Stimulated activated naive CD4-positive, alpha-beta T cell (primary cell): ENCODE data around the gene TEKTIP1.
"Not testable (repeated sequence)": the region's sequence is repeated elsewhere in the genome, so short reads cannot be mapped to it uniquely, and the experiment has no call there.

Experiments used
- DNase-seq, 6 experiments: peaks; one replicate each; lab custom pipeline; 2025; lab: John Stamatoyannopoulos, UW

TEKTIP1 gene

DNA sequence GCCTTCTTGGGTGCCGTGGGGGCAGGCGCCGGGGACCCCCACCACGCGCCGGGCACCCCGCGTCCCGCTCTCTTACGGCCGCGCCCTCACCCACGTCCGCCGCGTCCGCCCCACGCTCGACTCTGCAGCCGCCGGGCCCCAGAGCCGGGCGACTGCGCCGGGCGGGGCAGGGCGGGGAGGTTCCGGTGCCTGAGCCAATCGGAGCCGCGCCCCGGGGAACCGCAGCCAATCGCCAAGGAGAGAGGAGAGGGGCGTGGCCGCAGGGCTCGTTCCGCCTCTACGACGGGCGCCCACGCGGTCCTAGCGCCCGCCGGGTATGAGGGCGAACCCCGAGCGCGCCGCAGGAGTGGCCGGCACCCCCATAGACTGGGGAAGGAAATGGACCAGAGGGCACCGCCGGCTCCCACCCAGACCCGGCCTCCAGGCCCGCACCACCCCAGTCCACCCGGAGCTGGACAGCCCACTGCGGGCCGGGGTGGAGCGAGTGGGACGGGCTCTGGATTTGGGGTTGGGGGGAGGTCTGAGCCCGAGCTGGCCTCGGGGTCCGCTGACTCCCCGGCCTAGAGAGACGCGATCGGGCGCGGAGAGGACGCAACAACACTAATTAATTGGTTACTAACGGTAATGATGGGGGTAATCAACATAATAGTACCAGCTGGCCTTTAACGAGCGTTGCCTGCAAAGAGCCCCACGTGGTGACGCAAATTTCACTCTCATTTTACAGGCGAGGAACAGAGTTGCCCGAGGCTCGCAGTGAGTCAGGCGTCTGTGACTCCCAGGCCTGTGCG, 18.7 kb downstream of the TEKTIP1 start, which contains the start of gene MFSD12:
MFSD12 (minus strand) TSS at position 126 of the 788 bp plus-strand sequence. CDS start 183 bp downstream, outside the sequence.
- DNase-seq, result peak; percentile 87 to 93 (median 90)

DNA sequence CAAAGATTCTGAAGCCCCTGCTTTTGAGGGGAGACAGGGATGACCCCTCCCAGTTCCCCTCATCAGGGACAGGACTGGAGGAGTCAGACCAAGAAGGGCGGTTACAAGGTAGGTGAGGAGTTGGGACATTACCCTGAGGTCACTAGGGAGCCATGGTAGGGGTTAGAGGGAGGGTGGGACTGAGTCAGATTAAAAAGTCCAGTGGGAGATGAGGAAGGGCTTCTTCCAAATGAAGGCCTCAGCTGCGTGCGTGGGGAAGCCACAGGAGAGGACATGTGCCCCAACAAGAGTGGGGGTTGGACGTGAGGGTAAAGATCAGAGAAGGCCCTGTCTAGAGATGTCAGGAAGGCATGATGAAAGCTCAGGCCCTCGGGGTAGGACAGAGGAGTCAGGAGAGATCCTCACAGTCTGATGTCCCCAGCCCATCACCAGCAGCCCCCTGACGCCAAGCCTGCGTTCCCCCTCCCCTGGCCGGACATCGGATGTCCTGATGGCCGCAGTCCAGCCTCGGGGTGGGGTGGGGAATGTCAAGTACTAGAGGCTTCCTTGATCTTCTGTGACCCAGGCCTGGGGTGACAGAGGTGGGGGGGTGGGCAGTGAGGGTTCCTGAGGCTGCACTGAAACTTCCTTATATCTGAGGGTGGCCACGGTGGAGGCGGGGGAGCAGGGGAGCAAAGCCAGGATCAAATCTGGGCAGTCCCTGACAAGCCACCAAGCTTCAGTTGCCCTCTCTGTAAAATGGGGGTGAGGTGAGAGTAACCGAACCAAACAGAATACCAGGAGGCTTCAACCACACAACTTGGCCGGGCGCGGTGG, 24.9 kb downstream of the TEKTIP1 start:
- DNase-seq, result no peak

DNA sequence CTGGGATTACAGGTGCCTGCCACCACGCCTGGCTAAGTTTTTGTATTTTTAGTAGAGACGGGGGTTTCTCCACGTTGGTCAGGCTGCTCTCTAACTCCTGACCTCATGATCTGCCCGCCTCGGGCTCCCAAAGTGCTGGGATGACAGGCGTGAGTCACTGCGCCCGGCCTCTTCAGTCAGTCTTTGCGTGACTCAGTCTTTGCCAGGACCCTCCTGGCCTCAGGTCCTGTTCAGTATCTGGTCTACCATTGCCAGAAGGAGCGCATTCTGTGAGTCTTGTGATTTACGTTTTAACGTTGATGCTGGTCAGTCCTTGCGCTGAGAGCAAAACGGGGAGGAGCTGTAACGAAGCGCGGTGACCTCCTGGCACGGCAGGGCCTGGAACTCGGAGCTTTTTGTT, 26.2 kb downstream of the TEKTIP1 start:
- DNase-seq, result no peak

DNA sequence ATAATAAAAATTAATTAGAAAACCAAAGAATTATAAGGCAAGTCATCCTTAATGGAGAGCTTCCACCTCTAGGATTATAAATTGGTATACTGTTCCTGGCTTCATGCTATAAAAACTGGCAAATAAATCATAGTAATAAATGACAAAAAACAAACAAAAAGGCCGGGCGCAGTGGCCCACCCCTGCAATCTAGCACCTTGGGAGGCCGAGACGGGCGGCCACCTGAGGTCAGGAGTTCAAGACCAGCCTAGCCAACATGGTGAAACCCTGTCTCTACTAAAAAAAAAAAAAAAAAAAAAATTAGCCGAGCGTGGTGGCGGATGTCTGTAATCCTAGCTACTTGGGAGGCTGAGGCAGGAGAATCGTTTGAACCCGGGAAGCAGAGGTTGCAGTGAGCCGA, 31.1 kb downstream of the TEKTIP1 start:
- DNase-seq, result not testable (repeated sequence)

DNA sequence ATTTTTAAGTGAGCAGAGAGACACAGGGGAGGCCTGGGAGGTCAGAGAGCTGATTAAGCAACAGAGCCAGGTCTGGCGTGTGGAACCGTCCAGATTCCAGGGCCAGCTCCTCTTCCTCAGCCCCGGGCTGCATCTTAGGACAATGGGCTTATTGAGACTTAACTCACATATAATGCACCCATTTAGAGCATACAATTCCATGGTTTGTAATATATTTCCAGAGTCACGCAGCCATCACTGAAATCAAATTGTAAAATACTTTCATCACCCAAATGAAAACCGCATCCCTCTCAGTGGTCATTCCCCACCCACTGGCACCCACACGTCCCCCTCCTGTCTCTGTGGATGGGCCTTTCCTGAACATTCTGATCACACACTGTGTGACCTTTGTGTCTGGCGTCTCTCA, 31.6 kb downstream of the TEKTIP1 start:
- DNase-seq, result no peak

DNA sequence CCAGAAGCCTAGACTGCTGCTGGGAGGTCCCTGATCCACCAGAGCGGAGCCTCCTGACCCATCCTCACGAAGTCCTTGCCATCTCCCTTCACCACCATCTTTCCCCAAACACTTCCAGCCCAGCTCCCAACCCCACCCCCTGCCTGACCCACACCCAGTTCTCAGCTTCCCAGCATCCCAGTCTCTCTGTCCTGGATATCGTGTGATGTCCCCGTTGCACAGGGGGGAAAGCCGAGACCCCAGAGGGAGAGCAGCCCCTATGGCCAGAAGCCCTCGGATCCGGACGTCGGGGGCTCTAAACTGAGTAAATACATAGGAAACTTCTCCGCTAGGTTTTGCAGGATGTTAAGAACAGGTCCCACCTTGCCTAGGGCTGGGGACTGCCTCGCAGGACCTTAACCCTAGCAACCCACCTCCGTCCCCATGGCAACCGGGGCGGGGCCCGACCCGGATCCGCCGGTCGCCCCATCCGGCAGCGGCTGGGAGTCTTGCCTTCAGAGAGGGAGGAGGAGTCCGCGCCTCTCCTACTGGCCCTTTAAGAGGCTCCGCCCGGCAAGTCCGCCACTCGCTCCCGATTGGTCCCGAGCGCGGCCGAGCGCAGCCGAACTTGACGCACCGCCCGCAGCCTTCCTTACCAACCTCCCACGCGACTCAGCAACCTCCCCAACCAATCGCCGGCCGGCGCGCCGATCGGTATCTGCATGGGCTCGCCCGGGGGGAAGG, 33.3 kb downstream of the TEKTIP1 start:
- DNase-seq, result peak; percentile 96 to 99 (median 98)

DNA sequence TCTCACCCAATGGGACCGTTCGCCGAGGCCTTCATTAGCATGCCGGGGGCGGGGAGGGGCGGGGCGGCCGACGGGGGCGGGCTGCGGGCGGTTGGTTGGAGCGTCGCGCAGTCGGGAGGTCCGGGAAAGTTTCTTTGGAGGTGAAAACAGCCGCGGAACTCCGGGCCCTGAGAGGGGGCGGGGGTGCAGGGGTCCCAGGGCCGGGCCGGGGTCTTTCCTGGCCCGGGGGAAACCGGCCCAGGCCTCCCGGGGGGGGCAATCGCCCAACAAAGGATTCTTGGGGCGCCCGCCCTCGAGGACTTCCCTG, 33.8 kb downstream of the TEKTIP1 start, which contains the start of gene HMG20B:
HMG20B (plus strand) TSS at position 90 of the 307 bp plus-strand sequence. CDS start 366 bp downstream, outside the sequence.
- no peak for DNase-seq

DNA sequence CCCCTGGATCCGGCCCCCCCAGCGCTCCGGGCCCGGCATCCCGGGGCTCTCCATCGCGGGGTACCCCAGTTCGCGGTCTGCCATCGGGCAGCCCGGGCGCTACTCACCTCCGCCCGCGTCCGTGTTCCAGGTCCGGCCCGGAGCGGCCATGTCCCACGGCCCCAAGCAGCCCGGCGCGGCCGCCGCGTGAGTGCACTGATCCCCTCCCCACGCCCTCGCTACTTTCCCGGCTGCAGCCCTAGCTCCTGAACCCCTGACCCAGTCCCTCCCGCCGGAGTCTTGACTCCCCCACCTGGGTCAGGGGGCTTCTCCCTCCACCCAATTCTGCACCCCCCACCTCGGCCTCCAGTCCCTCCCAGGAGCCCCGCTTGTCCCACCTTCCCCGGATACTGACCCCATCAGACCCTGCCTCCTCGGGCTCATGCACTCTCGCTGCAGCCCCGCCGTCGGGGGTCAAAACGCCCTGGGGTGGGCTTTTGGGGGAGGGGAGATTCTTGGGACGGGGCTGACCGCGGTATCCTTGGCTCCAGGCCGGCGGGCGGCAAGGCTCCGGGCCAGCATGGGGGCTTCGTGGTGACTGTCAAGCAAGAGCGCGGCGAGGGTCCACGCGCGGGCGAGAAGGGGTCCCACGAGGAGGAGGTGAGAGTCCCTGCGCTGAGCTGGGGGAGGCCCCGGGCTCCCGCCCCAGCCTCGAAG, 34.3 kb downstream of the TEKTIP1 start:
- no peak for DNase-seq

DNA sequence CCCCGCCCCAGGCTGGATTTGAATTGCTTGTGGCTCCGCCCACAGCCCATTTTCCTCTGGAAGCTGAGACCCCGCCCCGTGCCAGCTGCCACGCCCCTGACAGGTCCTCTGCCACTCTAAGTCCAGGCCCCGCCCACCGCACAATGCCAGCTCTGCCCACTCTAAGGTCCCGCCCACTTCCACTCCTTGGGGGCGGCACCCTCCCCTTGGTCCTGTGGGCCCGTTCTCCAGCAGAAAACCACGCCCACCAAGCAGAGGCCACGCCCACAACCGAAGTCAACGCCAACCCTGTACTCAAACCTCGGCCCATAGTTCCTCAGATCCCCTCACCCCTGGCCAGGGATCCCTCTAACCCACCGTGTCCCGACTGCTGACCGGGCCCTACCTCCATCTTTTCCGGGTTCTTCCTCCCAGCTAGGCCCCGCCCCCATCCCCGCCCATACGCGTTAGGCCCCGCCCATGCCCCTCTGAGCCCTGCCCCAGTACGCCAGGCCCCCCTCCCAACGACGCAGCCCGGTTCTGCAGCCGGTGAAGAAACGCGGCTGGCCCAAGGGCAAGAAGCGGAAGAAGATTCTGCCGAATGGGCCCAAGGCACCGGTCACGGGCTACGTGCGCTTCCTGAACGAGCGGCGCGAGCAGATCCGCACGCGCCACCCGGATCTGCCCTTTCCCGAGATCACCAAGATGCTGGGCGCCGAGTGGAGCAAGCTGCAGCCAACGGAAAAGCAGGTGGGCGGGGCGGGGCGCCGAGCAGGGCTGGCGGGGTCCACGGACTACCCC, 35.1 kb downstream of the TEKTIP1 start:
- peak; percentile 53 to 83 (median 66) for DNase-seq

DNA sequence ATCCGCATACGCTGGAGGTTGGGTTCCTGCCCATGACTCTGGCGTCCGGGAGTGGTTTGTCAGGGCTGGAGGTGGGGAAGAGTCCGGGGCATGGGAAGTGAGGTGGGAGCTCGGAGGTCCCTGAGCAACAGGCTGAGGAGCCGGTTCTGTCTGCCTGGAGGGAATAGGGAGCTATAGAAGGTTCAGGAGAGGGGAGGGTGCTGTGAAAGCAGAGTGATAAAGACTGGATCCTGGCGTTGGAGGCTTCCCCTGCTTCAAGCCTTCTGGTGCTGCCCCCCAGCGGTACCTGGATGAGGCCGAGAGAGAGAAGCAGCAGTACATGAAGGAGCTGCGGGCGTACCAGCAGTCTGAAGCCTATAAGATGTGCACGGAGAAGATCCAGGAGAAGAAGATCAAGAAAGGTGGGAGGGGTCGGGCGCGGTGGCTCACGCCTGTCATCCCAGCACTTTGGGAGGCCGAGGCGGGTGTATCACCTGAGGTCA, 36.3 kb downstream of the TEKTIP1 start:
- no peak for DNase-seq

DNA sequence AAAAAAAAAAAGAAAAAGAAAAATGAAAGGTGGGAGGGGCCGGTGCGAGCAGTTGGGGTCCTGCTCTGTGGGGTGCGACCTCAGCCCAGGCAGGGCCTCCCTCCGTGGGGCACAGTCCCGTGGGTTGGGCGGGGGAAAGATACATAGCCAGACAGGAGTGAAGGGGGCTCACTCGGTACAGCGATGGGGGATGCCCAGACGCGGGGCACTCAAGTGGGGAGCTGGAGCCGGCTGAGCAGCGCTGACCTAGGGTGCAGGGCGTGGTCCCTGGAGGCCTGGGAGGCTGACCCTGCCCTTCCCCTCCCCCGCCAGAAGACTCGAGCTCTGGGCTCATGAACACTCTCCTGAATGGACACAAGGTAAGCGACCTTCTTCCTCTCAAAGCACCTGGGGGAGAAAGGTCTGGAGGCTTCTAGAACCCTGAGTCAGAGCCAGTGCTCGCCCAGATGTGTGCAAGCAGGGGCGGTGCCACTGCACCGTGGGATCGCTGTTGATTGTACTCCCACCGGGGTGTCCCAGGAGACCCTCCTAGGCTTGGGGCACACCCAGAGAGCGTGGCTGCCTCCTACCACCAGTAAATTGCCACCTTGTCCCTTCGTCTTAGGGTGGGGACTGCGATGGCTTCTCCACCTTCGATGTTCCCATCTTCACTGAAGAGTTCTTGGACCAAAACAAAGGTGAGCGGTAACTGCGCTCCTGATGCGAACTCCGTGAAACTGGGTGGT, 37.1 kb downstream of the TEKTIP1 start:
- DNase-seq, result no peak

DNA sequence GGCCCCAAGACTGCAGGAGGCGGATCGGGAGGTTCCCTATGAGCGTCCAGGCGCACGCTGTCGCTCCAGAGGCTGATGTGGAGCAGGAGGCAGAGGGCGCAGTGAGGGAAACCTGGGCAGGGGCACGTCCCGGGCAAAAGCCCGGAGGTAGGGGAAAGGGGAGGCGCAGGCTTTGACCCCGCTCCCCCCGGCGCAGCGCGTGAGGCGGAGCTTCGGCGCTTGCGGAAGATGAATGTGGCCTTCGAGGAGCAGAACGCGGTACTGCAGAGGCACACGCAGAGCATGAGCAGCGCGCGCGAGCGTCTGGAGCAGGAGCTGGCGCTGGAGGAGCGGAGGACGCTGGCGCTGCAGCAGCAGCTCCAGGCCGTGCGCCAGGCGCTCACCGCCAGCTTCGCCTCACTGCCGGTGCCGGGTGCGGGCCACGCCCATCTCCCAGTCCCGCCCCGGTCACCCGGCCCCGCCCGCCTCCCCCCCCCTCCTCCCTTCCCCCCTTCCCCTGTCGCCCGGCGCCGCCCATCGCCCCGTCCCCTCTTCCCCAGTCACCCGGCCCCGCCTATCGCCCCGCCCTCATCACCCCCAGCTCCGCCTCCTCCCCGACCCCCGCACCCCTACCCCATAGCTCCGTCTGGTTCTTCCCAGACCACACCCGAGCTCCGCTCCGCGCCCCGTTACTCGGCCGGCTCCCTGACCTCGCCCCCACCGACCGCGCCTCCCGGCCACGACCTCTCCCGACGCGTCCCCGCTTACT, 37.9 kb downstream of the TEKTIP1 start:
- DNase-seq, result no peak

DNA sequence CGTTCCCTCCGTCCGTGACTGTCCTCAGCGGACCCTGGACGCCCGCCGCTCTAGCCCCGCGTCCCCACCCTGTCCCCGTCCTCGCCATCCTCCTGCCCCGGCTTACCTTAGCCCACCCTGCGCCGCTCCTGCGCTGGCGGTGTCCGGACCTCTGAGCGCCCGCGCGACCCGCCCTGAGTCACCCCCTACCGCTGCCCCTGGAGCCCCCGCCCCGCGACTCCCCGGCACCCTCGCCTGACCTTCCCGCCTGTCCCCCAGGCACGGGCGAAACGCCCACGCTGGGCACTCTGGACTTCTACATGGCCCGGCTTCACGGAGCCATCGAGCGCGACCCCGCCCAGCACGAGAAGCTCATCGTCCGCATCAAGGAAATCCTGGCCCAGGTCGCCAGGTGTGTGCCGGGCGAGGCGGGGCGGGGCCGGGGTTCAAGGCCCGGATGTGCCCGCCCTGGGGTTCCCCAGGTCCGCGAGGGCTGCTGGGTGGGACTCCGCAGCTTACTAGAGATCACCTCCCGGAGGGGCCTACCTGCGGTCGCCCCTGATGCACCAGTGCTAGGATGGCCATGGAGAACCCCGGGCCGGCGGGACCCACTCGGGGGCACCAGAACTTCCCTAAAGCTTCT, 38.9 kb downstream of the TEKTIP1 start:
- no peak for DNase-seq

DNA sequence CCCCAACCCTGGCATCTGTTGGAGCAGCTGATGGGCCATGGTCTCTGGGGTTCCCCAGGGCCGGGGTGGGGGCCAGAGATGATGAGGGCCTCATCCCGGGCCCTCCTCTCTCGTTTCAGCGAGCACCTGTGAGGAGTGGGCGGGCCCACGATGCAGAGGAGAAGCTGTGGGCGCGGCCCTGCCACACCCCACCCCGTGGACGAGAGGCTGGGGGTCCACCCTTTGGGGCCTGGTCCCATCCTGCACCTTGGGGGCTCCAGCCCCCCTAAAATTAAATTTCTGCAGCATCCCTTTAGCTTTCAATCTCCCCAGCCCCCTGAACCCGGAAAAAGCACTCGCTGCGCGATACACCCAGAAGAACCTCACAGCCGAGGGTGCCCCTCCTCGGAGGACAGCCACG, 39.4 kb downstream of the TEKTIP1 start:
- DNase-seq, result no peak

DNA sequence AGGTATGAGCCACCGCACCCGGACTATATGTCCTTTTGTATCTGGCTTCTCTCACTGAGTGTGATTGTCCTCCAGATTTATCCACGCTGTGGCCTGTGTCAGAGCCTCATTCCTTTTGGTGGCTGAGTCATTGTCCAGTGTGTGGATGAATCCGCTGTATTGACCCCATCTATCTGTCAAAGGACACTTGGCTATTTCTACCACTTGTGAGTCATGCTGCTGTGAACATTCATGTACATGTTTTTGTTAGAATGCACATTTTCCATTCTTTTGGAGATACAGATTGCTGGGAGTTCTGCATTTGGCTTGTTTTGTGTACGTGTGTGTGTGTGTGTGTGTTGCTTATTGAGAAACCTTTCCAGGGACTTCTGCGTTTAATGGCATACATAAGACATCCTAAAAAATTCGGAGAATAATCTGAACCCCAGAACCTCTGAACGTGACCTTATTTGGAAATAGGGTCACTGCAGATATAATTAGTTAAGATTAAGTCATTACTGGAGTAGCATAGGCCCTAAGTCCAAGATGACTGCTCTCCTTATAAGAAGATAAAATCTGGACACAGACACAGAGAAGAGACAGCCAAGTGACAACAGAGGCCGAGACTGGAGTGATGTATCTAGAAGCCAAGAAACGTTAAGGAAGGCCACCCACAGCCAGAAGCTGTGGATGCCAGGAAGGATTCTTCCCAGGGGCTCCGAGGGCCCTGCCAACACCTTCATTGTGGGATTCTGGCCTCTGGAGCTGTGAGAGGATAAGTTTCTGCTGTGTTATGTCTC, 41.4 kb downstream of the TEKTIP1 start:
- DNase-seq, result no peak

DNA sequence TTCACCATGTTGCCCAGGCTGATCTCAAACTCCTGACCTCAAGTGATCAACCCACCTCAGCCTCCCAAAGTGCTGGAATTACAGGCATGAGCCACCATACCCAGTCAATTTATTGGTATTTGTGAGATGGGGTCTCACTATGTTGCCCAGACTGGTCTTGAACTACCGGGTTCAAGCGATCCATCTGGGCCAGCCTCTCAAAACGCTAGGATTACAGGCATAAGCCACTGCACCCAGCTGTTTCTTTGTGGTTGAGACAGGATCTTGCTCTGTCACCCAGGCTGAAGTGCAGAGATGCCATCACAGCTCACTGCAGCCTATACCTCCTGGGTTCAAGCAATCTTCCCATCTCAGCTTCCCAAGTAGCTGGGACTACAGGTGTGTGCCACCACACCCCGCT, 42.8 kb downstream of the TEKTIP1 start:
- DNase-seq, result not testable (repeated sequence)

DNA sequence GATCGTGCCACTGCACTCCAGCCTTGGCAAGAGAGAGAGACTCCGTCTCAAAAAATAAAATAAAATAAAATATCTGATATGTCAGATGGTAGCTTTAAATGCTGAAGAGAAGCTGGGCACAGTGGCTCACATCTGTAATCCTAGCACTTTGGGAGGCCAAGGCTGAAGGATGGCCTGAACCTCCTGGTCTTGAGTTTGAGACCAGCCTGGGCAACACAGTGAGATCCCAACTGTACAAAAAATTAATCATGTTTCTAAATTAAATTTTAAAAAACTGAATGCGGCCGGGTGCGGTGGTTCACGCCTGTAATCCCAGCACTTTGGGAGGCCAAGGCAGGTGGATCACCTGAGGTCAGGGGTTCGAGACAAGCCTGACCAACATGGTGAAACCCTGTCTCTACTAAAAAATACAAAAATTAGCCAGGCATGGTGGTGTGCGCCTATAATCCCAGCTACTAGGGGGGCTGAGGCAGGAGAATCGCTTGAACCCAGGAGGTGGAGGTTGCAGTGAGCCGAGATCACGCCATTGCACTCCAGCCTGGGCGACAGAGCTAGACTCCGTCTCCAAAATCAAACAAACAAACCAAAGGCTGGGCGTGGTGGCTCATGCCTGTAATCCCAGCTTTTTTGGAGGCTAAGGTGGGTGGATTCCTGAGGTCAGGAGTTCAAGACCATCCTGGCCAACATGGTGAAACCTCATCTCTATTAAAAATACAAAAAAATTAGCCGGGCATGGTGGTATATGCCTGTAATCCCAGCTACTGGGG, 45.2 kb downstream of the TEKTIP1 start:
- DNase-seq, result not testable (repeated sequence)
